Activated CD4-positive, alpha-beta memory T cell treated with anti-CD3 and anti-CD28 coated beads, Interleukin-2, amount 10 ng/mL, durations not matched to agents 7 days and 5 days (primary cell): ENCODE results near the gene PDE4A. TPM values are rescaled to one million over a fixed set of nuclear protein-coding genes. Genes with fewer than 3 reads are reported as not detected.
"Not testable (repeated sequence)": the region's sequence is repeated elsewhere in the genome, so short reads cannot be mapped to it uniquely, and the experiment has no call there.

Experiments
- CTCF ChIA-PET: fragments of 350-600 bp; sonication (Branson Sonifier 250); formaldehyde crosslinking; loops from one replicate; lab custom pipeline; 2021; ENCODE audit warnings: antibody characterized with exemption, inconsistent platforms; lab: Charles Lee
- POLR2A ChIA-PET: fragments of 350-600 bp; sonication (Branson Sonifier 250); formaldehyde crosslinking; loops from one replicate; lab custom pipeline; 2021; ENCODE audit warnings: antibody characterized with exemption; lab: Charles Lee
- DNase-seq: peaks from one replicate; pipeline ENCODE4 v3.0.0-alpha.2; 2020
- H3K27ac Mint-ChIP-seq: one replicate; pipeline ENCODE4 v1.8.0; 2021; ENCODE audit warnings: mild to moderate bottlenecking, mixed read lengths
- H3K27me3 Mint-ChIP-seq: one replicate; pipeline ENCODE4 v1.8.0; 2021; ENCODE audit warnings: mixed read lengths
- H3K36me3 Mint-ChIP-seq: one replicate; pipeline ENCODE4 v1.8.0; 2021; ENCODE audit warnings: low read depth, mixed read lengths
- H3K4me1 Mint-ChIP-seq: one replicate; pipeline ENCODE4 v1.8.0; 2021; ENCODE audit warnings: mixed read lengths
- H3K4me3 Mint-ChIP-seq: one replicate; pipeline ENCODE4 v1.8.0; 2021; ENCODE audit warnings: mild to moderate bottlenecking, mixed read lengths
- H3K9me3 Mint-ChIP-seq: one replicate; pipeline ENCODE4 v1.8.0; 2021; ENCODE audit warnings: mixed read lengths
- total RNA-seq, 2 experiments: library from RNA; stranded (reverse); gene quantifications; one replicate each; pipeline ENCODE4 v1.2.3, GENCODE V29; 2021

Gene PDE4A
- total RNA-seq, 2 experiments from 2014 or later = 56.2 to 58.1 TPM

DNA sequence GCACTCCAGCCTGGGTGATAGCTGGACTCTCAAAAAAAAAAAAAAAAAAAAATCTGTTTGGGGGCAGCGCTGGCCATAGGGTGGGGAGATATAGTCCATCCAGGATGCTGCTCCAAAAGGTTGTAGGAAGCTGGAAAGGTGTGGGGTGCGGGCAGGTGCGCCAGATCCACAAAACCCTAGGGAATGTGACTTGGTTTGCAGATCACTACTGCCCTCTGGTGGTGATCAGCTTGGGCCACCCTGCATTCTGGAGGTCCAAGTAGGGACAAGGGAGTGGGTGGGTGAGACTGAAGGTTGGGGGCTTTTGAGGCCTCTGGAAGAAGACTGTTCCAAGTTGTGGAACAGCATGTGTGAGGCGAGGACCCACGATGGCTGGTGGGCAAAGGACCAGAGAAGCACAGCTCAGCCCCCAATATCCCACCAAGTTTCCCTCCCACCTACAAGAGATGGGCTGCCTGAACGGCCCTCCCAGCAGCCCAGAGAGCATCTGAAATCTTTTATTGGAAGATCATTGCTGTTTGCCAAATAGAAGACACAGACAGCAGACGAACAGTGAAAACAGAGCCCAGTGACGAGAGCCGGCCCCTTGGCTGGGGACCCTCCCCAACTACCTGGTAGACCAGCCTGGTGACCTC, 29.6 kb upstream of the PDE4A start:
- H3K9me3 Mint-ChIP-seq = no peaks in the 10 kb centered on the region
- H3K27me3 Mint-ChIP-seq = no peaks in the 10 kb centered on the region
- H3K36me3 Mint-ChIP-seq = peaks cover 45% of the 10 kb centered on the region
- ChIA-PET POLR2A (interaction anchor here (0.9 to 3.3 kb wide), 4 partner anchors 10 to 131 kb away, joined by 3 to 17 read pairs (median 12); partner anchors contain the start of gene ICAM1), CTCF (interaction anchor here (0.6 to 6.8 kb wide), 22 partner anchors 8 to 309 kb away, joined by 3 to 238 read pairs (median 4); partner anchors contain the start of genes CDC37, ICAM1, MRPL4 and PDE4A)
- H3K4me1 Mint-ChIP-seq = peaks cover 7% of the 10 kb centered on the region
- DNase-seq = peak; percentile 71
- peak overlapping the region; percentile 53 for H3K27ac Mint-ChIP-seq
- no peak overlapping the region for H3K4me3 Mint-ChIP-seq

DNA sequence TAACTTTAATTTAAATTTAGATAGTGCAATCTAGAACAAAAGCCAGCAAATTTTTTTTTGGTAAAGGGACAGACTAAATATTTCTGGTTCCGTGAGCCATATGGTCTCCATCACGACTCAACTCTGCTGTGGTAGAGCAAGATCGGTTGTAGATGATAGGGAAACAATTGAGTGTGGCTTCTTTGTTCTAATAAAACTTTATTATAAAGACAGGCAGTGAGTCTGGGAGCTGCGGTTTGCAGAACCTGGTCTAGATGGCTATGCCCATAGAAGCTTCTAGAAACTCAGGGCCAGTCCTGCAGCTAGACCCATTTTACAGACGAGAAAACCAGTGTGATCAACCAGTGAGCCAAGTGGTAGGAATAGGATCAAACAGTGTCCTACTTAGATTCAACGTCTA, 28.2 kb upstream of the PDE4A start:
- ChIA-PET POLR2A (interaction anchor here (2.5 to 3.3 kb wide), 3 partner anchors 11 to 133 kb away, joined by 8 to 17 read pairs (median 15); partner anchors contain the start of gene ICAM1), CTCF (interaction anchor here (0.6 to 6.8 kb wide), 13 partner anchors 9 to 372 kb away, joined by 3 to 238 read pairs (median 4); partner anchors contain the start of genes CDC37, ICAM1, MRPL4 and TYK2)
- Mint-ChIP-seq H3K27me3 (no peaks in the 10 kb centered on the region), H3K4me3 (no peak overlapping the region), H3K27ac (no peak overlapping the region), H3K36me3 (peaks cover 58% of the 10 kb centered on the region), H3K9me3 (no peaks in the 10 kb centered on the region), H3K4me1 (peaks cover 6% of the 10 kb centered on the region)
- DNase-seq = no peak

DNA sequence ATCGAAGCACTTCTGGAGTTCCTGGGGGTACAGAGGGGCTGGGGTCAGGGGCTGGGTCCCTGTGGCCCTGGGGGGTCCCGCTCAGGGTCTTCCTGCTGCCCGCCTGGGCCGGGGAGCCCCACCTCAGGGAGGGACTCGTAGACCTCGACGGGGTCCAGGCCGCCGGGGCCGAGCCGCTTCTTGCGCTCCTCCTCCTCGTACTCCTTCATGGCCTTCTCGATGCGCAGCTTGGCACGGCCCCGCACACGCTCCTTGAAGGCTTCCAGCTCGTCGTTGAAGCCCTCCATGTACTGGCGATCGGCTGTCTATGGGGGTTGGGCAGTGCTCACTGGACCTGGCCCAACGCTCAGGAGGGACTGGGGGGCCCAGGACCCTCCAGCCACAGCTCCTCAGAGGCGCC, 27.2 kb upstream of the PDE4A start:
- no peak overlapping the region for H3K4me3 Mint-ChIP-seq
- no peaks in the 10 kb centered on the region for H3K27me3 Mint-ChIP-seq
- peaks cover 9% of the 10 kb centered on the region for H3K4me1 Mint-ChIP-seq
- peaks cover 66% of the 10 kb centered on the region for H3K36me3 Mint-ChIP-seq
- ChIA-PET POLR2A (interaction anchor here (1.0 to 3.3 kb wide), 3 partner anchors 12 to 134 kb away, joined by 3 to 17 read pairs (median 8); no protein-coding TSS in a partner anchor), CTCF (interaction anchor here (1.5 to 6.8 kb wide), 6 partner anchors 8 to 135 kb away, joined by 3 to 238 read pairs (median 18); partner anchors contain the start of genes CDC37, ICAM1 and TYK2)
- H3K27ac Mint-ChIP-seq = no peak overlapping the region
- no peaks in the 10 kb centered on the region for H3K9me3 Mint-ChIP-seq
- DNase-seq = no peak

DNA sequence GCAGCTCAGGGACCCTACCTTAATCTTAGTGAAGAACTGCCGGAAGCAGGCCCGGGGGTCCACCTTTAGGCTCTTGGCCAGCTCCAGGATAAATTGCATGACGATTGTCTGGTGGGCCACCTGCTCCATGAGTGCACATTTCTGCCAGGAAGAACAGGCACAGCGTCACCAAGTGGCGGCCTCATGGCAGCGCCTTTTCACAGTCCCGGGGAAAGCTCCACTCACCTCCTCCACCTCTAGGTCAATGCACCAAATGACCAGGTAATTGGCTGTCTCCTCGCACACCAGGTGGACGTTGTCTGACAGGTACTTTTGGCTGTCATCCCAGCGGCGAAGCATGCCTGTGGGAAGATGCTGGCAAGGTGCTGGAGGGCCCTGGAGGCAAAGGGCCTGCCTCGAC, 25.3 kb upstream of the PDE4A start:
- ChIA-PET CTCF (interaction anchor here (0.7 kb wide), 1 partner anchor 135 kb away, joined by 4 read pairs; no protein-coding TSS in a partner anchor), POLR2A (interaction anchor here (0.8 to 1.0 kb wide), 2 partner anchors 135 to 136 kb away, joined by 3 read pairs; no protein-coding TSS in a partner anchor)
- H3K36me3 Mint-ChIP-seq = peaks cover 66% of the 10 kb centered on the region
- no peak overlapping the region for H3K27ac Mint-ChIP-seq
- H3K4me1 Mint-ChIP-seq = peaks cover 14% of the 10 kb centered on the region
- no peaks in the 10 kb centered on the region for H3K27me3 Mint-ChIP-seq
- H3K4me3 Mint-ChIP-seq = no peak overlapping the region
- no peaks in the 10 kb centered on the region for H3K9me3 Mint-ChIP-seq
- no peak for DNase-seq

DNA sequence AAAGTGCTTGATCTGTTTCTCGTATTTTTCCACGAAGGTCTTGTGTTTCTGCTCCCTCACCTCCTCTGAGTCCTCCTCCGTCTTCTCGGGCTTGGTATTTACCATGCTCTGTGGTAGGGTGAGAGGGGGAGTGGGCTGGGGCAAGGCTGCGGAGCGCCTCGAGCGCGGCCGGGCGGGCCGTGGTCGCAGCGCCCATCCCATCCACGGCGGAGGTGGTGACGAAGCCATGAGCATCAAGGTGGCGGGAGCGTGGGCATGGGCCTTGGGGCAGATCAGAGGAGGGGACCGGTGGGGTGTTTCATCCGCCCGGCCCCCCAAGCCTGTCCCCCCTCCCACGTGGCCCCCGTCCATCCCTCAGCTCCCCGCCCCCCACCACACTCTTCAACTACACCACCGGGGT, 24.9 kb upstream of the PDE4A start:
- no peaks in the 10 kb centered on the region for H3K27me3 Mint-ChIP-seq
- H3K9me3 Mint-ChIP-seq = no peaks in the 10 kb centered on the region
- POLR2A ChIA-PET = interaction anchor here (2.9 kb wide), 1 partner anchor 124 kb away, joined by 8 read pairs; the partner anchor contains the start of gene ICAM1
- H3K27ac Mint-ChIP-seq = no peak overlapping the region
- CTCF ChIA-PET = interaction anchor here (0.7 to 1.1 kb wide), 2 partner anchors 124 to 135 kb away, joined by 4 read pairs; partner anchors contain the start of gene ICAM1
- H3K4me3 Mint-ChIP-seq = no peak overlapping the region
- DNase-seq = no peak
- H3K4me1 Mint-ChIP-seq = peaks cover 18% of the 10 kb centered on the region
- H3K36me3 Mint-ChIP-seq = peaks cover 66% of the 10 kb centered on the region

DNA sequence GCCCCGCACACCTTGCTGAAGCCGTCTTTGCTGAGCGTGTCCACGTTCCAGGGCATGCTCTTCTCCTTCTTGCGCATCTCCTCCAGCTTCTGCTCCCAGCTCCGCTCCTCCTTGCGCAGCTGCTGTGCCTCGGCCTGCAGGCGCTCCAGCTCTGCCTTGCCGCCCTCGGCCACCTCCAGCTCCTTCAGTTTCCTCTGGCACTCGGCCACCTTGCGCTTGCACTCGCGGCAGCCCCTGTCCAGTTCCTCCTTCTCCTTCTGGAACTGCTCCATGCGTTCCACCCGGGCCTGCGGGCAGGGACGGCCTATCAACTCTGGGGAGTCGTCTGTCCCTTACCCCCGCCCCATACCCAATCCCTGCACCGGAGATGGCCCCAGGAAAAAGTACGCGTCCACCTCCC, 24.4 kb upstream of the PDE4A start:
- no peaks in the 10 kb centered on the region for H3K27me3 Mint-ChIP-seq
- ChIA-PET CTCF (interaction anchor here (1.1 kb wide), 1 partner anchor 125 kb away, joined by 4 read pairs; the partner anchor contains the start of gene ICAM1), POLR2A (interaction anchor here (0.6 to 2.9 kb wide), 3 partner anchors 22 to 125 kb away, joined by 3 to 8 read pairs (median 3); partner anchors contain the start of gene ICAM1)
- no peak for DNase-seq
- peaks cover 61% of the 10 kb centered on the region for H3K36me3 Mint-ChIP-seq
- no peak overlapping the region for H3K4me3 Mint-ChIP-seq
- H3K4me1 Mint-ChIP-seq = peaks cover 21% of the 10 kb centered on the region
- H3K9me3 Mint-ChIP-seq = no peaks in the 10 kb centered on the region
- no peak overlapping the region for H3K27ac Mint-ChIP-seq

DNA sequence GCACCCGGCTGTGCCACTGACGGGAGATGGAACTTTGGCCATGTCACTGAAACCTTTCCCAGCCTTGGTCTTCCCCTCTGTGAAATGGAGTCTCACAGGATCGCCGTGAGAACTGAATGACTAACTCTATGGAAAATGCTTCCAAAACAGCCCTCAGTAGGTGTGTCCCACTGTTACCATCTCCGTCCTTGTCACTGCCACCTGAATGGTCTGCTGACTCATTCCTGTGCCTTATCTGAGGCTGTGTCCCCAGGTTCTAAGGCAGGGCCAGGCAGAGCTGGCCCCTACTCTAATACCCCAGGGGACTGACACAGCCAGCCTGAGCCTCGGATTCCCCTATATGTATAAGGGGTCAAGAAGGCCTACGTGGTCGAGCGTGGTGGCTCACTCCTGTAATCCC, 21.5 kb upstream of the PDE4A start:
- Mint-ChIP-seq H3K9me3 (no peaks in the 10 kb centered on the region), H3K4me3 (no peak overlapping the region), H3K4me1 (peaks cover 36% of the 10 kb centered on the region), H3K36me3 (peaks cover 65% of the 10 kb centered on the region), H3K27ac (no peak overlapping the region), H3K27me3 (no peaks in the 10 kb centered on the region)
- ChIA-PET CTCF (interaction anchor here (0.8 to 22.2 kb wide), 6 partner anchors 7 to 140 kb away, joined by 3 to 707 read pairs (median 19); partner anchors contain the start of genes ICAM1 and PDE4A), POLR2A (interaction anchor here (24.6 kb wide), 1 partner anchor 26 kb away, joined by 780 read pairs; the partner anchor contains the start of gene PDE4A)
- DNase-seq = no peak

DNA sequence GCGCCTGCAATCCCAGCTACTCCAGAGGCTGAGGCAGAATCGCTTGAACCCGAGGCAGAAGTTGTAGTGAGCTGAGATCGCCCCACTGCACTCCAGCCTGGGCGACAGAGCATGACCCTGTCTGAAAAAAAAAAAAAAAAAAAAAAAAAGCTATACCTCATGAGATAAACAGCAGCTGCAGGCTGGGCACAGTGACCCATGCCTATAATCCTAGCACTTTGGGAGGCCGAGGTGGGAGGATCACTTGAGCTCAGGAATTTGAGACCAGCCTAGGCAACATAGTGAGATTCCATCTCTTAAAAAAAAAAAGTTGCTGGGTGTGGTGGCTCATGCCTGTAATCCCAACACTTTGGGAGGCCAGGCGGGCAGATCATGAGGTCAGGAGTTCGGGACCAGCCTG, 21.0 kb upstream of the PDE4A start:
- CTCF ChIA-PET = interaction anchor here (0.8 to 22.2 kb wide), 6 partner anchors 8 to 141 kb away, joined by 3 to 707 read pairs (median 19); partner anchors contain the start of genes ICAM1 and PDE4A
- POLR2A ChIA-PET = interaction anchor here (1.1 to 24.6 kb wide), 2 partner anchors 19 to 25 kb away, joined by 4 to 780 read pairs; partner anchors contain the start of genes PDE4A and TYK2

DNA sequence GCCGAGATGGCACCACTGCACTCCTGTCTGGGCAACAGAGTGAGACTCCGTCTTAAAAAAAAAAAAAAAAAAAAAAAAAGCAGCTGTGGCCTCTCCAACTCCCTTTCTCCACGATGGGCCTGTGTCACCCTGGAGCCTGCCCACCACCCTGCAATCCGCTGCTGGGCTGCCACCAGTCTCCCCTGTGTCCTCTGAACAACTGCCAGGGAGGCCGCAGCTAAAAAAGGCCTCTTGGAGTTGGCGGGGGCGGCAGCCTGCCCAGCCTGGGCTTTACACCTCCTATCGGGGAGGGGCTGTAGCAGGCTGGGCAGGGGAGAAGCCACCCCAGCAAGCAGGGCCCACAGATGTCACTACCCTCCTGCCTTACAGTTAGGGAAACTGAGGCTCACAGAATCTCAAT, 20.5 kb upstream of the PDE4A start:
- peaks cover 61% of the 10 kb centered on the region for H3K36me3 Mint-ChIP-seq
- ChIA-PET POLR2A (interaction anchor here (1.1 to 24.6 kb wide), 3 partner anchors 20 to 129 kb away, joined by 4 to 780 read pairs (median 5); partner anchors contain the start of genes ICAM1, PDE4A and TYK2), CTCF (interaction anchor here (0.8 to 22.2 kb wide), 8 partner anchors 8 to 141 kb away, joined by 3 to 707 read pairs (median 10); partner anchors contain the start of genes ICAM1 and PDE4A)
- H3K4me3 Mint-ChIP-seq = no peak overlapping the region
- H3K4me1 Mint-ChIP-seq = peaks cover 36% of the 10 kb centered on the region
- DNase-seq = no peak
- H3K27ac Mint-ChIP-seq = no peak overlapping the region
- no peaks in the 10 kb centered on the region for H3K27me3 Mint-ChIP-seq
- no peaks in the 10 kb centered on the region for H3K9me3 Mint-ChIP-seq

More for the DNA sequence above, 21.0 kb upstream of the PDE4A start:
- Mint-ChIP-seq H3K4me1 (peaks cover 36% of the 10 kb centered on the region), H3K36me3 (peaks cover 62% of the 10 kb centered on the region)
- H3K4me3 Mint-ChIP-seq, H3K9me3 Mint-ChIP-seq, DNase-seq, H3K27ac Mint-ChIP-seq, H3K27me3 Mint-ChIP-seq: not testable (repeated sequence)

DNA sequence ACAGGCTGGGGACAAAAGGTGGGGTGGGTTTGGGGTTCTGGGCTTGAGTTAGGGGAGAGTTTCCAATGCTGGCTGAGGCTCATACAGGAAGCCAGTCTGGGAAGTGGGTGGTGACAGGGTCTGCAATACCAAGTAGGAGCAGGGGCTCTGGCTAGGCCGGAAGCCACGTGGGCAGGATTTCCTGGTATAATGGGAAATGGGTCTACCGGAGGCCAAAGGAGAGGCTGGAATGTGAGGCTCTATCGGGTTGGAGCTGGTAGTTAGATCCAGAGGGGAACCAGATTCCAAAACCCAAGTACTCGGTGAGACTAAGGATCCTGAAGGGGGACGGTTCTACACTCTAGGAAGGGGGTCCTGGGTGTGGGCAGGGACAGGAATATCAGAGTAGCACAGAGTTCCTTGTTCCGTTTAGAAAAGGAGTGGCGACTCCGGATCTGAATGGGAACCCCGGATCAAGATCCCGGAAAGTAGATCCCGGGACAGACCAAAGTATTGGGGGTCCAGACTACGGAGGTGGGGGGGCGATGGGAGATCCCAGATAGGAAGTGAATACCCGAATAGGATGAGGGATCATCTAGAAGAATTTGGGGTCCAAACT, 17.8 kb upstream of the PDE4A start:
- H3K27me3 Mint-ChIP-seq = no peaks in the 10 kb centered on the region

DNA sequence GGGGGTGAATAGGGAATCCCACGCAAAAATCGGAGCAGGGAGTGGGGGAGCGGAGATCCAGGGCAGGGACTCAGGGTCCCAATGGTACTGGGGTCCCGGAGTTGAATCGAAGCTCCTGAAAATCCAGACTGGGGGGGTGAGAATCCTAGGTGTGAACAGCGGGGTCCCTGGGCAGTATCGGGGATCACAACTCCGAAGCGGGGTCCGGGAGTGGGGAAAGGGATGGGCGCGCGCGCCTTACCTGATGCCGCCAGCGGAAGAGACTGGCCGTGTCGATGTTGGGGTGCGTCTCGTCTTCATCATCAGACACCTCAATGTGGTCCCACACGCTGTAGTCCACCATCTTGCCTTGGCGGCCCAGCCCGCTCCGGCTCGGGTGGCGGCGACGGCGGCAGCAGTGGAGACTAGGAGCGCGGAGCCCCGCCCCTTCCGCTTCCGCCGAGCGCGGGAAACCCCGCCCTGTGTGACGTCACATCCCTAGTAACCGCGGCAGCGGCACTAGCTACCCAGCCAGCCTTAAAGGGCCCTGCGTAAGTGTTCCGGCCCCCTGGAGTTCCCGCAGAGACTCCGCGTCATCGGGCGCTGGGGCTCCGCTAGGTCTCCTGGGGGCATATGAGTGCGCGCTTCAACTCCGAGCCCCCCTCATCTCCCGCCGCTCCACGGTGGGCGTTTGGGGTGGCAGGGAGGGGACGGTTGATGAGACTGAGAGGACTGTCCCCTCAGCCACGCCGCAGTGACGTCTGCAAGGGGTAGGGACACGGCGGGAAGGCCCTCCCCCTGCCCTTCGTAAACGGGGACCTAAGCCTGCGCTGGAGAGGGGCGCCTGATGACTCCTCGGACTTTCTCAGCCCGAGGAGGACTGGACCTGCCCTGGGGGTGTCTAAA, 17.0 kb upstream of the PDE4A start, which contains the start of gene CDC37:
Gene CDC37 (minus strand): TSS at position 406 of the 885 bp plus-strand sequence. CDS start 63 bp downstream, at position 343.
- Mint-ChIP-seq H3K4me3 (peak within 1 kb of the TSS; percentile 83), H3K9me3 (no peaks in the 10 kb centered on the region), H3K4me1 (peaks cover 61% of the 10 kb centered on the region), H3K27ac (peak within 1 kb of the TSS; percentile 95), H3K27me3 (no peaks in the 10 kb centered on the region), H3K36me3 (peaks cover 38% of the 10 kb centered on the region)
- POLR2A ChIA-PET = interaction anchor here (0.9 to 24.6 kb wide), 12 partner anchors 21 to 240 kb away, joined by 3 to 780 read pairs (median 5); partner anchors contain the start of genes ICAM1, KRI1, MRPL4 and PDE4A
- CTCF ChIA-PET = interaction anchor here (0.6 to 22.2 kb wide), 19 partner anchors 12 to 296 kb away, joined by 3 to 707 read pairs (median 4); partner anchors contain the start of genes ICAM1 and PDE4A
- peak; percentile 98 for DNase-seq

More for the DNA sequence above, 17.8 kb upstream of the PDE4A start:
- ChIA-PET CTCF (interaction anchor here (1.4 to 22.2 kb wide), 7 partner anchors 11 to 297 kb away, joined by 3 to 707 read pairs (median 15); partner anchors contain the start of genes ICAM1 and PDE4A), POLR2A (interaction anchor here (0.7 to 24.6 kb wide), 5 partner anchors 22 to 151 kb away, joined by 3 to 780 read pairs (median 5); partner anchors contain the start of genes ICAM1, PDE4A and RAVER1)
- H3K36me3 Mint-ChIP-seq = peaks cover 45% of the 10 kb centered on the region
- H3K4me1 Mint-ChIP-seq = peaks cover 58% of the 10 kb centered on the region
- peak overlapping the region; percentile 83 for H3K4me3 Mint-ChIP-seq
- no peak for DNase-seq
- no peaks in the 10 kb centered on the region for H3K9me3 Mint-ChIP-seq
- H3K27ac Mint-ChIP-seq = peak overlapping the region; percentile 95
